GM18526 (cell line): ENCODE results near the gene AUH.

ENCODE experiments used
- POLR2A ChIP-seq: IDR thresholded peaks from 3 replicates; pipeline ENCODE4 v1.6.1; 2011; ENCODE audit not compliant: insufficient read length; ENCODE audit errors: extremely low read depth

The AUH gene

DNA sequence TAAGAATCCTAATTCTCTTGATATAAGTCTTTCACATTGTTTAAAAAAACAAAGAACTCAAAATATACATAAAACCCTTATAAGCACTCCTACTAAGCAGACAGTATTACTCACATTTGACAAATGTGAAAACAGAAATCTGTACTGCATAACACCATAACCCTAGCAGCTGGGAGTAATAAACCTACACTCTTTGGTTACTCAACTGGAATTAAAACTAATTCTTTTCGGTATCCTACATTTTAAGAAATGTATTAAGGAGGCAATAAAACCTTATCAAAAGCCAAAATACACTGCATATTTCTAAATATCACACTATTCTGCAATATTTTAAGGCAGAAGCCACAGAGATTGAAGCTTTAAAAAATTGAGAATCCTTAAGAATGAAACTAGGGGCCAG lies 6.8 kb downstream of the AUH start:
- TF ChIP-seq POLR2A = no peak

DNA sequence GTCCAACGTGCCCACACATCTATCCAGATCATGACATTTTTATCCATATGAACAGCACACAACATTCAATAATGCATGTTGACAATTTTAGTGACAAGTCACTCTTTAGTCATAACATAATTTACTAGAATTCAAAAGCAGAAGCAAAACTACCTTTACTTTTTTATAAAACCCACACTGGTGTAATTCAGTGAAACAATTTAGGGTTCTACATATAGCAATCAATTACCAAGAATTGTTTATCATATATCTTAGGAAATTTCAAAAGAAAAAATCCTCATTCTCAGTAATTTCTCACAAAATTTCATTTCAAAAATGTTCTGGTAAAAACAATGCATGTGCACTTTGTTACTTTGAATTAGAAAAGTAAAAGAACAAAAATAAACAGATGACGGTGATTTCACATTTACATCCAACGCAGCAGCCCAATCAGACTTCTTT lies 12.6 kb downstream of the AUH start:
- no peak for TF ChIP-seq POLR2A

DNA sequence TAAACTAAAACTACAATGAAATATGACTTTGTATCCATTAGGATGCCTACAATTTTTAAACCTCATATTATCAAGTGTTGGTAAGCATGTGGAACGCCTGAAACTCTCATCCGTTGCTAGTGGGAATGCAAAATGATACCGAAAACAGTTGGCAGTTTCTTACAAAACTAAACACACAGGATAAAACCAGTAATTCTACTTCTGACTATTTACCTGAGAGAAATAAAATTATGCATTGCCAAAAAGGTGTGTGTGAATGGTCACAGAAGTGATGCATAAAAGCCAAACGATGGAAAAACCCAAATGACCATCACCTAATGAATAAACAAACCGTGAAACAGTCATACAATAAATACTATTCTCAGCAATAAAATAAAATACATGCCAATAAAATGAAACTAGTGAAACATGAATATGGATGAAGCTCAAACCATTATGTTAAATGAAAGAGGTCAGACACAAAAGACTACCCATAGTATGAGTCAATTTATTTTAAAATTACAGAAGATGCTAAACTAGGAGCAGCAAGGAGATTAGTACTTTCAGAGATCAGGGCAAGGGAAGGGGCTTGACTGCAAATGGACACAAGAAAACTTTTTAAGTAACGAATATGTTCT lies 13.4 kb downstream of the AUH start:
- TF ChIP-seq POLR2A = no peak

DNA sequence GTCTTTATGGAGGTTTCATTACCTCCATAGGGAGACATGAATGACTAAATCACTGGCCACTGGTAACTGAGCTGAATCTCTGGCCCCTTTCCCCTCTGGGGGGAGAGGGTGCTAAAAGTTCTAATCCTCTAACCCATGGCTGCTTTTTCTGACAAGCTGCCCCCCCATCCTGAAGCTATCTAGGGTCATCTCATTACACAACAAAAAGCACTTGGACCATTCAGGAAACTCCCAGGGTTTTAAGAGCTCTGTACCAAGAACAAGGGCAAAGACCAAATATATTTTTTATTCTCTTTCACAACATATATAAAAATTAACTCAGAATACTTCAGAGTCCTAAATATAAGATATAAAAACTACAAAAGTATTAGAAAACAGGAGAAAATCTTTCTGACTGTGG lies 14.3 kb downstream of the AUH start:
- no peak for TF ChIP-seq POLR2A

DNA sequence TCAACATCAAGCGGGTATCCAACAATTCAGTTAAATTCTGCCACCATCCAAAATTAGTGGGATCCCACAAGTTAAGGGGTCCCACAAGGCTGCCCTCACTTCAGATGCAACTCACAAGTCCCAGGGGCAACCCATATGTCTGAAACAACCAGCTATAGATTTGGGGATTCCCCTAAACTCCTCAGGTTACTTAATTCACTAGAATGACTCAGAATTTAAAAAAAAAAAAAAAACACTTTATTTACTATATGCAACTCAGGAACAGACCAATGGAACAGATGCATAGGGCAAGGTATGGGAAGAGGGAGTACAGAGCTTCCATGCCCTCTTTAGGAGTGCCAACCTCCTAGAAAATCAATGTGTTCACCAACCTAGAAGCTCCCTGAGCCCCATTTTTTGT lies 15.1 kb downstream of the AUH start:
- TF ChIP-seq POLR2A = no peak

DNA sequence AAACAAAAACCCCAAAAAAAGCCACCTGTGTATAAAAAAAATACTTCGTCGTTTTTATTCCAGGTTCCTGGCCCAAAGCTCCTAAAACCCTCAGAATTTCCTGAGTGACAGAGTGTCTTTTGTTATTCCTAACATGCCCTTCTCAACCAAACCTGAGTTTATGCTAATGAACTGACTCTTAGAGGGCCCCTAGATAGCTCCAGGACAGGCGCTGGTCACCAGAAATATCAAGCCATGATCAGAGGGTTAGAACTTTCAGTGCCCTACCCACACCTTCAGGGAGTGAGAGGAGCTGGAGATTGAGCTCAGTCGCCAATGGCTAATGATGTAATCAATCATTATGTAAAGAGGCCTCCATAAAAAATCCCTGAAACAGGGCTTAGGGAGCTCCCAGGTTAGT lies 15.7 kb downstream of the AUH start:
- no peak for TF ChIP-seq POLR2A

DNA sequence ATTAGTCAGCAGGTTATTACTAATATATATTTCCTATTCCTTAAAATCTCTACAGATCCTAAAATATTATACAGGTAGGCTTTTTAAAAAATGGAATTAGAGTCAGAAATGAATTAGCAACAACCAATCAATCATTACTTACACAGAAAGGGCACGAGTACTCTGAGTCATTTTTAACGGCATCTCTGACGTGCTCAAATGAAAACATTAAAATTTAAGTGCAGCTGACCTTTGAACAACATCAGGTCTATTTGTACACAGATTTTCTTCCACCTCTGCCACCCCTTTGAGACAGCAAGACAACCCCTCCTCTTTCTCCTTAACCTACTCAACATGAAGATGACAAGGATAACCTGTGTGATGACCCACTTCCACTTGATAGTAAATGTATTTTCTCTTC lies 19.1 kb downstream of the AUH start:
- TF ChIP-seq POLR2A = no peak

DNA sequence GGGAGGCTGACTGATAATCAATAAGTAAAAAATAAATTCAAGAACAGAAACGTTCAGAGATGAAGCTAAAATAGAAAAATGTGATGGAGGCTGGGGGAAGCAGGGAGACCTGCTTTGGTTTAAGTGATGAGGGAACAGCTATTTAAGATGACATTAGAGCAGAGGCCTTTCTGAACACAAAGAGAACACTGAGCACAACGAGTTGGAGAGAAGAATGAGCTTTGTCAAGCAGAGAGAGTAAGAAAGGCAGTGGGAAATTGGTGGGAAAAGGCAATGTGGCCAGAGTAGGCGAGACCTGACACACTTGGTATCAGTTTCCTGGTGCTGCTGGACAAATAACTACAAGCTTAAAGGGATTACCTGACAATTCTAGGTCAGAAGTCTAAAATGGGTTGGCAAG lies 20.0 kb downstream of the AUH start:
- no peak for TF ChIP-seq POLR2A

DNA sequence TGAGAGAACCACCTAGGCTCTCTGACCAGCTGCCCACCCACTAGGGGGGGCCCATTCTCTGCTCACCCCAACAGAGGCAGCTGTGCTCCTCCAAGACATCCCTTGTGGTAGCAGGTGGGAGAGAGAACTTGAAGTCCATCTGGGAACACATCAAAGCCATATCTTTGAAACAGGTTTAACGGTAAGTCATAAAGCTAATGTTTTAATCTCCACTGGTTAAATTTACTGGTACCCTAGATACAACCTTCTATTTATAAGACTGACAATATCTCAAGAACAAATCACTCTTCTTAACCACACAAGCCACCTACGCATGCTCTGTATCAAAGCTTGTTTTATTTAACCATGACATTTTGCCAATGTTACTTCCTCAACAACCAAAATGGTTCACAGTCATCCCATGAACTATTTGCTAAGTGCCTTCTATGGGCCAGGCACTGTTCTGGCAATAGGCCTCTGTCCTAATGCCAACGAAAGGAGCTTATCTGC lies 20.4 kb downstream of the AUH start:
- TF ChIP-seq POLR2A = no peak

DNA sequence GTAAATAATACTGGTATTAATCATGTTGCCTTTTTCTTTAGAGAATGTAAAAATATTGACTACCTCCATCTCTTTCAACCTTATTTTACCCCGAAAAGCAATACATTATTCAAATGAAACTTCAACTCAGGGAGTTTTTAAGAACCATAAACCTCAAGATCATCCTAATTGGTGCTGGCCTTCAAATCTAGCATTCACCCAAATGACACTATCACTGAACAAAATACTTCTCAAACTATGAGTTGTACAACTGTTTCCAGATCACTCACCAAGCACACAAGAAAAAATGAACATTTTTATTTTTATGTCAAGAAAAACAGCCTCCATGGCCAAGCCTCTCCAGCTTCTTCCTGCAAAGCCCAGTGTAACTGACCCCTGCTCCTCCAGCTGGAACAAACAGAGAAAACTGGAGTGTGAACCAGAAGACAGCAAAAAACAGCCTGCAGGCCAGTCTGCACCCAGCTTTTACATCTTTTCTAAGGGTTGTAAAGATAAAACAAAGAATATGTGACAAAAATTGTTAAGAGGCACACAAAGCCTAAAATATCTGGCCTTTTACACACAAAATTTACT lies 21.2 kb downstream of the AUH start:
- no peak for TF ChIP-seq POLR2A

DNA sequence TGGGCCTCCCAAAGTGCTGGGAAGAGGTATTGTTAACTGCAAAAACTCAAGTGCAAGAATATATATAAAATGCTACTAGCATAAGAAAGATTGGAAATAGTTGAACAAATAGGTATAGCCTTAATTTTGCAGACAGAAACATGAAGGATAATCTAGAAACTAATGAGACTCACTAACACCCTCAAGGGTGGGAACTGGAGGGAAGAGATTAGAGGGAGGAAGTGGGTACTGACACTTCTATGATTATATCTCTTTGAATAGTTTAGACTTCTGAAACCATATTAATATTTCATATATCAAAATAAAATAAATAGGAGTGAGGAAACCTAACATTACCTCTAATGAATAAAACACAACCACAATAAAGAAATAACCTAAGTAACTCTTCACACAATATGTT lies 23.0 kb downstream of the AUH start:
- no peak for TF ChIP-seq POLR2A

DNA sequence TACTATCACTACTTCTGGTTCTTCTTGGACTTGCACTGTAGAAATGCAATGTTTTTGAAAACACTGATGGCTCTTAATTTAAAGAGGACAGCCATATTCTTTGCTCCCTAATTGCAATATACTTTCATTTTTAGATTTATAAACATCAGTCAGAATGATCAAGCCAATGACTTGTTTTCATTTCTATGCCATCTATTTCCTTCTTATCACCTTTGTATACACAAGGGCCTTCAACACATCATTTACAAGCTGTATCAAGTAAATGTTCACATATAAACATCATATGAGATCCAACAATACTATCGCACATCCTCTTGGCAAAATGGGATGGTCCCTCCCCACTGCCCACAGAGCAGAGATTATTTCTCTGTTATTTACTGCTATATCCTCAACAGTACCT lies 24.9 kb downstream of the AUH start:
- TF ChIP-seq POLR2A = no peak

DNA sequence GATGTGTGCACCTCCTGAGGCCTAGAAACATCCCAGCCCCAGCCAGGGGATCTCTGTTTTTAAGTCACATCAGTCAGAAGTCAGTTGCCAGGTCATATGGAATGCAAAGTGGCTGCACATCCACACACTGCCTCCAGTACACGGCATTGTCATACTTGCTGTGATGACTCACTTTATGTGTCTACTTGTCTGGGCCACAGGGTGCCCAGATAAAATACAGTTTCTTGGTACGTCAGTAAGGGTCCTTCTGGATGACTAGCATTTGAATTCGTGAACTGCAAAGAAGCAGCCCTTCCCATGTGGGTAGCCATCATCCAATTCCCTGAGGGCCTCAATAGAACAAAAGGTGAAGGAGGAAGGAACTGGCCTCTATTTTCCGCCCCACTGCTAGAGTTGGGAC lies 27.7 kb downstream of the AUH start:
- TF ChIP-seq POLR2A = no peak

DNA sequence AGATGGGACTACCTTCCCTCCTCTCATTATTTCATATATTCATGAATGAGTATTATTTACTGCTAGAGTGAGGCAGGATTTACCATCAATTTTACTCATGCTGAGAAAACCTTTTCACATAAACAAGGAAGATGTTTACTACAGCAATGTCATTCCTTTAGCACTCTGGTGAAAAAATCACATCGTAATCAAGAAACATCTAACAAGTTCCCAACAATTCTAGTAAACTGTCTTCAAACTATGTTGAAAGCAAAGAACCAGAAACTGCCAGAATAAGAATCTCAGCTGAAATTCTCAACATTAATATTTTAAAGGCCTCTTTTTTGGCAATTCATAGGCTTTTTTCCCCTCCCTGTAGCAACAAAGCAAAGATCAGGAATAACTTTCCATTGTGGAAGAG lies 28.2 kb downstream of the AUH start:
- TF ChIP-seq POLR2A = no peak

DNA sequence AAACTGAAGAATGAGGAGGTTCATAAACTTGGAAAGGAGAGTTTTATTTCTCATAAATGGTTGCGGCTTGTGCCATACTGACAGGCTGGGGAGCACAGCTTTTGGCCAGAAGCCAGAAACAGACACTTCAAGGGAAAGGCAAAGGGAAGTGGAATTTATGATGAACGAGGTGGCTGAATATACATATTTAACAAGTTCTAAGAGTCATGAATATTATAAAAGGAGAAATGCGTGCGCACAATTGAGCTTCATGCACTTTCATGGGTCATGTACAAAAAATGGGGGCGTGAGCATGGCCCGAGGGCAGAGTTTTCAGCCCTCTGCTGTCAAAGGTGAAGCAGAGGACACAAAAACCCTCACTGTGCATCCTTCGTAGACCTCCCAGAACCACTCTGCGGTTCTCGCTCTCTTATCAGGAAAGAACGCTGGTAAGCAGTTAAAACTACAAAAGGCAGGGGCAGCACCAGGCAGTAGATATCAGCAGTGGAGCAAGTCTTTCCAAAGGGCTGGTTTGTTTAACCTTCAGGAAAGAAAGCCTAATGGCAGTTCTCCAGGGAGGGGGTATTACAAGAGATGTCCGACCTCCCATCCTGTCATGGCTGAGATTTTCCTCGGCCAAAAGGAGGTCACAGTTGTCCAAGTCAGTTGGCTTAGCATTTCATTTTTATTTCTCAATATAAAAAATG lies 29.0 kb downstream of the AUH start:
- no peak for TF ChIP-seq POLR2A

DNA sequence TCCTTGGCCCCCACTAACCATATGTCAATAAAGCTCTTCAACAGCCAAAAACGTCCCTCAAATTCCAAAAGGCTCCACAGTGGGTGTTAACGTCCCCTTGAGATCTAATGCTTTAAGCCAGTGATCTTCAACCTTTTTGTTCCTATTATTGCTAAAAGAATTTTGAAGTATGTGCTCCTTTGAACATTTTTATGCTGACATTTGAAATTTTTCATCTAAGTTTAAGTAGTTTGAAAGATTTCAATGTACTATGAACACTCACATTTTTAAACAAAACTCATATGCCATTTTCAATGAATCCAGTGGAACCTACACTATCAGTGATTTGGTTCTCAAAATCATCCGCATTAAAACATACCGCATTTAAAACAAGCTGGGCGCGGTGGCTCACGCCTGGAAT lies 29.9 kb downstream of the AUH start:
- TF ChIP-seq POLR2A = no peak

DNA sequence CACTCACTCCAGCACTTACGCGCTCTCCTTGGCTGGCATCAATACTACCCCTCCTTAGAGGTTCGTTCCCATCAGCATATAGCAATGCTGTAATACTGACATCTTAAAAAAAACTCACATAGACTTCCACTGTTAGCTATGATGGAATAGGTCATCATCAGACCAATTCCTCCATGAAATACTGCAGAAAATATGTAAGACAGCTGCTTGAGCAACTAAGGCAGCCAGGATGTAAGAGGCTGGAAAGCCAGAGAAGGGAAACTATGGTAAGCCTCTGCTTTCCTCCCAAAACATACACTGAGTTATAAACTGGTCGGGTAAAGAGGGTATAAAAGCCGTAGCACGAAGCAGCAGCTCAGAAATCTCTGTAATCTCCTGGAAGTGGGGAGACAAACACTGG lies 33.5 kb downstream of the AUH start:
- TF ChIP-seq POLR2A = no peak
